Stimulated activated effector memory CD8-positive, alpha-beta T cell treated with anti-CD3 and anti-CD28 coated beads, Interleukin-12 subunit alpha, Interleukin-12 subunit beta, amount 100 ng/mL, for 72 hours (primary cell): ENCODE data around the gene ZNF618.

ENCODE experiments used
- ATAC-seq: fragments of 150-1000 bp; cut with Tn5 transposase; 2 replicates; pipeline ENCODE4 v1.10.0; 2021
- DNase-seq, 2 donors: peaks; one replicate each; pipeline ENCODE4 v3.0.0; 2021 to 2022; ENCODE audit warnings: low spot score in 2 of 2
- H3K27ac Mint-ChIP-seq: one replicate; pipeline ENCODE4 v1.8.0; 2022; ENCODE audit warnings: mild to moderate bottlenecking, mixed read lengths
- H3K36me3 Mint-ChIP-seq: one replicate; pipeline ENCODE4 v1.8.0; 2022; ENCODE audit warnings: mild to moderate bottlenecking, mixed read lengths
- H3K4me1 Mint-ChIP-seq: one replicate; pipeline ENCODE4 v1.8.0; 2022; ENCODE audit warnings: mixed read lengths
- H3K4me3 Mint-ChIP-seq: one replicate; pipeline ENCODE4 v1.8.0; 2022; ENCODE audit warnings: mild to moderate bottlenecking, mixed read lengths
- H3K9me3 Mint-ChIP-seq: one replicate; pipeline ENCODE4 v1.8.0; 2022; ENCODE audit warnings: mixed read lengths

Gene ZNF618

DNA sequence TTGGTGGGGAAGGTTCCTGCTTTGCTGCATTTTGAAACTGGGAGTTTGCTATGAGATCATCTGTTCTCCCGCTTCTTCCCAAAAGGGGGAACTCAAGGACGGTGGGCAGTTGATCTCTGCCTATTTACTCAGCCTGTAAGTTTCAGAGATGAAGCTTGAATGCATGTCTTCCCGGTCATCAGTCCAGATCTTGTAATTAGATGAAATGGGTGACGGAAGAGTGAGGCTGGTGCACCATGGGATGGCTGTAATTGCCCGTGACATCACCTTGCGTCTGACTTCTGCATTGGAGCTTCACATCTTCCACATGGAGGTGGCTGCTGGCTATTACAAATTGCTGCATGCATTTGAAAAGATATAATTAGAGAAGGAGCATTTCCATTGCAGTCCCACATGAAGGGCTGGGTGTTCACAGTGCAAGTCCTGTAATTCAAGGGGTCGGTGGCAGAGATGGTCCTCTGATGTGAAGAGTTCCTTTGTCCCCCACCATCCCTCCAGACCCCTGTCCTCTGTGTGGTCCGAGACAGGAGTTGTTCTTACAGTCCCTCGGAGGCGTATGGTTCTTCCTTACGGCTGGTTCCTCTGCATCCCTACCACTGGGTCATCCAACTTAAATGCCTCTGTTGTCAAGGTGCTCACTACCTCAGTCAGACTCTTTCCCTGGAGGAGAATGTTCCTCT, 72.9 kb downstream of the ZNF618 start:
- H3K4me3 Mint-ChIP-seq: no peak overlapping the region
- H3K36me3 Mint-ChIP-seq: no peaks in the 10 kb centered on the region
- H3K4me1 Mint-ChIP-seq: no peaks in the 10 kb centered on the region
- no peak overlapping the region for H3K27ac Mint-ChIP-seq
- ATAC-seq (no peak), DNase-seq (peak in 1 of 2 donors; percentile 41)
- H3K9me3 Mint-ChIP-seq: no peaks in the 10 kb centered on the region

DNA sequence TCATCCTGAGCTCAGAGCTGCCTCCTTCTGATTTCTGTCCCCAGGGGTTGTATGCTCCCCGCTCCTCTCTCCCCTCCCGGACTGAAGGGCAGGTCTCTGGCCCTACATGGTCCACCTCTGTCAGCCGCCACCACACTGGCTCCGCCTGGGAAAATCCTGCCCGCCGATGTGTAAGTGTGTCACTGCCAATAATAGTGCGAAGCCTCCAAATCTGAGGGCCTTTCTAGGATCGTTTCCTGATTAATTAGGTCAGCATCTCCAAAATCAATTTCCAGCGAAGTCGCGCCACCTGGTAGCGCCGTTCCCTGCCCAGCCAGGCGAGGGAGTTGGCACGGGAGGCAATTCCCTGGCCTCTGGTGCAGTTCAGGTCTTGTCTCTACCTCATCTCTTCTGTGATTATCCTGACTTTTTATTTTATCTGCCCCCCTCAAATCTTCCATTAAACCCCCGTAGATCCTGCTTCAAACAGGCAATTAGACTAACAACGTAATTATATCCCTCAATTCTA, 73.5 kb downstream of the ZNF618 start:
- H3K4me3 Mint-ChIP-seq: no peak overlapping the region
- no peak overlapping the region for H3K27ac Mint-ChIP-seq
- no peaks in the 10 kb centered on the region for H3K4me1 Mint-ChIP-seq
- DNase-seq: no peak
- no peak for ATAC-seq
- no peaks in the 10 kb centered on the region for H3K36me3 Mint-ChIP-seq
- H3K9me3 Mint-ChIP-seq: no peaks in the 10 kb centered on the region

DNA sequence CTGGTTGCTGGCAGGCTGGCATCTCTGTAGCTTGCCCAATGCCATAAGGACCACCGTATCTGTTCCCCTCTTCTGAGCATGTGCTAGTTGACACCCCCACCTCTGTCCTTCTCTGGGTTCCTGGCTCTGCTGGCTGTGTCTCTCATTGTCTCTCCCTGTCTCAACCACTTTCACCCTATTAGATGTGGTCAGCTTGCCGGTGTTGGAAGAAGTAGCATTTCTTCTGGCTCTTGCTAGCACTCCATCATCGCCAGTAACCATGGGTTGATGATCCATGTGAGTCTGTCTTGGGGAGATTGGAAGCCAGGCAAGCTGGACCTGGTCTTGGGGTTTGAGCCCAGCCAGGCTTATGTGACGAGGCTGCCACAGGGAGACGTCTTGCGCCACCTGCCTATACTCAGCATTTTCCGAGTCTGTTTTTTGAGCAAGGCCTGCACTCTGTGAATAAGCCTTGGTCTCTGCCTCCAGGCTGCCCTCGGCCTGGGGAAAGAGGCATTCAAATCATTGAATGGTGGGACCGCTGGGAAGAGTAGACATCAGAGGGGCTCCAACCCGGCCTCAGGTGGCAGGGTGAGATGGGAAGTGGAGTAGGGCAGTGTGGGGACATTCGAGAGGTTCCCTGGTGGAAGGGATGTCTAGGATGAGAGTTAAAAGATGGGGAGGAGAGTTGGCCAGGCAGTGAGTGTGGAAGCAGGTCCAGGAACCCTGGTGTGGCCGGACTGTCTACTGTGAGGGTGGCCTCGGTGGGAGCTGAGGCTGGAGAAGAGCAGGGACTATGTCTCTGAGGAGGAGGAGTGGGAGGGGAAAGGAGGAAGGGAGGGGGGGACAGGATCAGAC, 74.3 kb downstream of the ZNF618 start:
- no peak overlapping the region for H3K27ac Mint-ChIP-seq
- H3K9me3 Mint-ChIP-seq: no peaks in the 10 kb centered on the region

DNA sequence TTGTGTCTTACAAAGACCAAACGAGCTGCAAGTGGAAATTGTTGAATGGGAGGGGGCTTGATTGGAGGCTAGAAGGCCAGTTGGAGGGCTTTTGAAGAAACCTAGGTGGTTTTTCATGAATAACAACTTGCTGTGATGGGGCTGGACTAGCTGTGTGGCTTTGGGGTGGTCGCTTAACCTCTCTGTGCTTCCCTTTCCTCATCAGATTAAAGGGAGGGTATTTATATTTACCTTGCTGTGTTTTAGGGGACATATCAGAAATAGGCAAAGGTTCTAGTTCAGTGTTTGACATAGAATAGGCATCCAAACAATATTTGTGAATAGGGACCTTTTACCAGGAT, 74.9 kb downstream of the ZNF618 start:
- Mint-ChIP-seq H3K9me3 (no peaks in the 10 kb centered on the region), H3K36me3 (no peaks in the 10 kb centered on the region), H3K27ac (no peak overlapping the region), H3K4me1 (no peaks in the 10 kb centered on the region), H3K4me3 (no peak overlapping the region)
- DNase-seq (no peak), ATAC-seq (no peak)

More for the DNA sequence above, 74.3 kb downstream of the ZNF618 start:
- H3K36me3 Mint-ChIP-seq: no peaks in the 10 kb centered on the region
- ATAC-seq (no peak), DNase-seq (no peak)
- no peak overlapping the region for H3K4me3 Mint-ChIP-seq
- H3K4me1 Mint-ChIP-seq: no peaks in the 10 kb centered on the region

DNA sequence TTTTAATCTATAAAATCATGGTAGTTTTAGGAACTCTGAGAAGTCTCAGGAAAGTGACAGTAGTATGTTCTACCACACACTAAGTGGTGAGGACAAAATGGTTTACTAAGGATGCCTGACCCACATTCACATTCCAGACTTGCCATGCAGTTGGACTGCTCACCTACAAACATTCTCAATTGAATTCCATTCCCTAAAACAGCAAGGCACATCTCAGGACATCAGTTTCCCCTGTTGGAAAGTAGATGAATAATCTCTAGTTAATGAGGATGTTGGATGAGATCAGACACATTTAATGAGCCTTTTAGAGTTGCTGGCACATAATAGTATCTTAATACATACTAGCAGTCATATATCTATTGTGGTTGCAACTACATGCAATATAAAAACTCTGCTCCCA, 76.6 kb downstream of the ZNF618 start:
- H3K4me1 Mint-ChIP-seq: no peaks in the 10 kb centered on the region
- no peaks in the 10 kb centered on the region for H3K36me3 Mint-ChIP-seq
- no peak for ATAC-seq
- no peak for DNase-seq
- no peak overlapping the region for H3K27ac Mint-ChIP-seq
- no peak overlapping the region for H3K4me3 Mint-ChIP-seq
- H3K9me3 Mint-ChIP-seq: no peaks in the 10 kb centered on the region

DNA sequence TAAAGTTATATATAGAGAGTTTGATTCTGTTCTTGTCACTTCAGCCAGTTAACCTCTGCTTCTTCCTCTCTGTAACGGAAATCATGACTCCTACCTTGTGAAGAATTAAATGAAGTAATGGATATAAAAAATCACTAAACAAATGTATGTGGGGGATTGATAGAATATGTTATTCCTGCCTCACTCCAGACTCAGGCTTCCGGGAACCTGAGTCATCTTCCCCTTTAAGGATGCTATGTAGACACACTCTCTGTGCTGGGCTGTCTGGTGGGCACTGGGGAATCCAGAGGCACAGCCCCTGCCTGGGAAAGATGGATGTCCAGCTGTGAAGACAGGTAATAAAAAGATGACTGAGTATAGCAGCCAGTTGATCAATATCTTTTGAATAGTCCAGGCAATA, 77.4 kb downstream of the ZNF618 start:
- no peak overlapping the region for H3K27ac Mint-ChIP-seq
- no peak for DNase-seq
- no peak for ATAC-seq
- no peak overlapping the region for H3K4me3 Mint-ChIP-seq
- no peaks in the 10 kb centered on the region for H3K9me3 Mint-ChIP-seq
- no peaks in the 10 kb centered on the region for H3K4me1 Mint-ChIP-seq
- no peaks in the 10 kb centered on the region for H3K36me3 Mint-ChIP-seq

DNA sequence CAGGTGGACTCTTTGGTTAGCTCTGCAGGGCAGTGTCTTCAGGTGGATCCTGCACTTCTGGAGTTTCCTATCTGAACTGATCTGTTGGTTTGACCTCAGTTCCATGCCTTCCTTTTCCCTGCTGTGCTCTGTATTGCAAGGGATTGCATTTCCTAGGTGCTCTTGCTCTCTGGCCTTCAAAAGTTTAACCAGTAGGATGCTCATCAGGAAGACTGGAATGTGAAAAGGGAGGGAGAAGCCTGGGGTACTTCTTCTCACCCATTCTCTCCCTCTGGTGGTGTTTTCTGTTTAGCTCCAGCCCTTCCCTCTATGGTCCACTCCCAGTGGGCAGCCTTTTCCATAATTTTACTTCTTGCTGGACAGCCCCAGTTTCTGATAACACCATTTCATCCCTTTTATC, 78.5 kb downstream of the ZNF618 start:
- no peaks in the 10 kb centered on the region for H3K36me3 Mint-ChIP-seq
- no peaks in the 10 kb centered on the region for H3K9me3 Mint-ChIP-seq
- DNase-seq (no peak), ATAC-seq (no peak)
- H3K4me1 Mint-ChIP-seq: no peaks in the 10 kb centered on the region
- no peak overlapping the region for H3K4me3 Mint-ChIP-seq
- no peak overlapping the region for H3K27ac Mint-ChIP-seq

DNA sequence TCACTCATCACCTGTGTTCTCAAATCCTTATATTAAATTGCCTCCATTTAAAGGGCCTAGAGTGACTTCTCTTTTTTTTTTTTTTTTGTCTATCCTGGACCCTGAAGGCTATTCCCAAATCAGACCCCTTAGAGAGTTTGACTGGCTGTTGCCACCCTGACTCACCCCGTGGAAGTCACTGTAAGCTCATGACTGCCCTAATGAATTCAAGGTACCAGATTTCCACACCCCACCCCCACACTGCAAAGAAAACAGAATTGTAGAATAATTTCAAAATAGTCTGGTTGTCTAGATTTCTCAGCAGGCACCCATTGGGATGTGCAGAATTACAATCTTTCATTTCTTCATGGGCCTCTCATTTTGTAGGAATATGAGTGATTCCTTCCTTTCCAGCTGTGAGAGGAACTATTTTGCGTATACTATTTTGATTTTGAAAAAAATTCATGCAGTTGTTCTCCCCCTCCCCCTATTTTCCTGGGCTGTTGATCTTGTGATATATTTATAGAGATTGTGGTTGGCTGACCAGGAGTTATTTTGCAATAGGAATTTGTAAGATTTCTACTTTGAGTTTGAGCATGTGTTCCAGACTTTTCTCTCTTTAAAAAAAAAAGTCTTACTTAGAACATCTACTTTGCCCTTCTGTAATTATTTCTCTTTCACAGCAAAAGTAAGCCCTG, 79.1 kb downstream of the ZNF618 start:
- Mint-ChIP-seq H3K36me3 (no peaks in the 10 kb centered on the region), H3K4me3 (no peak overlapping the region), H3K9me3 (no peaks in the 10 kb centered on the region), H3K4me1 (no peaks in the 10 kb centered on the region), H3K27ac (no peak overlapping the region)
- ATAC-seq: no peak
- no peak for DNase-seq

DNA sequence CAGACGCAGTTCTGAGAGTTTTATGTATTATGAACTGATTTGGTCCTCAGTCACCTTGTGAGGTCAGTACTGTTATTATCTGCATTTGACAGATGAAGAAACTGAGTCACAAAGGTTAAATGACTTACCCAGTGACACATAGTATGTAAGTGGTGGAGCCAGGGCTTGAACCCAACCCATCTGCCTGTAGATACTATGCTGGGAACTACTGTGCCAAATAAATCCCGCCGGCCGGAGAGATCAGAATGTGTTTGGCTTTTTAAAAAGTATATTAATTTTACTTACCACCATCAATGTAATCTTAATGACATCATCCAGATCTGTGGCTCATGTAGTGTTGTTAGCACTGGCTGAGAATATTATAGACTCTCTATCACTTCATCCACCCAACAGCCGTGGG, 80.8 kb downstream of the ZNF618 start:
- Mint-ChIP-seq H3K27ac (no peak overlapping the region), H3K4me1 (no peaks in the 10 kb centered on the region), H3K9me3 (no peaks in the 10 kb centered on the region), H3K36me3 (no peaks in the 10 kb centered on the region), H3K4me3 (no peak overlapping the region)
- ATAC-seq (no peak), DNase-seq (no peak)

DNA sequence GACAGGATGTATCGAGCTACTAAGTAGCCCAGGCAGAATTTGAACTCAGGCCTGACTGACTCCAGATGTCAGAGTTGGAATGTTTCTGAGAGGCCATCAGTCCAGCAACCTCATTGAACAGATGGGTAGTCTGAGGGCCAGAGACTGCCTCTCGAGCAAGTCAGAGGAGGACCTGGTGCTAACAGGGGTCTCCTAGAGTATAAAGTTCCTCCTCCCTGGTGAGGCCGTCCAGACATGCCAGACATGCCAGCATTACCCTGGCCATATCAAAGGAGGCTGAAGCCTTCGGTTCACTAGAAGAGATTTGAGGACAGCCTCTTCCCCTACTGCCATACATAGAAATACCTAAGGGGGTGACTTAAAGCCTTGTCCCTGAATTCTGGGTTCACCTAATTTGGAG, 81.2 kb downstream of the ZNF618 start:
- DNase-seq (no peak), ATAC-seq (no peak)
- H3K36me3 Mint-ChIP-seq: no peaks in the 10 kb centered on the region
- no peaks in the 10 kb centered on the region for H3K4me1 Mint-ChIP-seq
- no peaks in the 10 kb centered on the region for H3K9me3 Mint-ChIP-seq
- H3K4me3 Mint-ChIP-seq: no peak overlapping the region
- H3K27ac Mint-ChIP-seq: no peak overlapping the region

DNA sequence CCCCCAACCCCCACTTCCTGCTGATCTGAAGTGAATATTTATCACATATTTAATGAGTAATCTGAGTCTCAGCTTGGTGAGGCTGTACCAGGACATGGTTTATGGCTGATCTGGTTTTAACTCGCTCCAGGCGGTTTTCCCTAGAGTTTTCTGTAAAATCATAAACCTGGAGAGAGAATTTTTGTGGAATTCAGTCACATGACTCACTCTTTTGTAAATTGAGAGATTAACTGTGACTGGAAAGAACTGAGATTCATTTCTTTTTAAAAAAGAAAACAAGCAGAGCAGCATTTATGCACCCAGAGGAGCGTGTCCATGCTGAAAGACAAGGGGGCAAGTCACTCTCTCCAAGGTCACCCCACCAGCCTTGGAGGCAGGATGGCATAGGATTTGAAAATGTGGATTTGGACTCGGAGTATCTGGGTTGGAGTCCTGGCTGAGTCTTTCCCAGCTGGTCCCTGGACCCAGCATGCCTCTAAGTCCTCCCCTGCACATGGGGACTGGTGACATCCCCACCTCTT, 81.8 kb downstream of the ZNF618 start:
- no peaks in the 10 kb centered on the region for H3K9me3 Mint-ChIP-seq
- H3K4me1 Mint-ChIP-seq: no peaks in the 10 kb centered on the region
- no peak overlapping the region for H3K4me3 Mint-ChIP-seq
- no peak overlapping the region for H3K27ac Mint-ChIP-seq
- no peak for DNase-seq
- no peak for ATAC-seq
- H3K36me3 Mint-ChIP-seq: no peaks in the 10 kb centered on the region

DNA sequence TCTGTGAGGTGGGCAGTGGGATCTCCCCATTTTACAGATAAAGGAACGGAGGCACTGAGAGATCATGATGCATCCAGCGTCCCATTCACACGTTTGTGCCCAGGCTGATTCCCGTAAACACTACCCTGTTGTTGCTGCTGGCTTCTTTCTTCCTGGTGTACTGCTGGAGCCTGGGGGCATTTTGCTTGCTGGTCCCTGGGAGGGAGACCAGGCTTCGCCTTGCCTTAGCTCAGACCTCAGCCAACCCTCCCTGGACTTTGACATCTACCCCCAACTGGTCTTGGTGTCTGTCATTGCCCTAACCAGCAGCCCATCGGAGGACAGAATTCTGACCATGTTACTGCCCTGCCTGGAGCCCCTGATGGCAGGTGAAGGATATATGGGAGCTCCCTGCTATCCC, 82.4 kb downstream of the ZNF618 start:
- no peak overlapping the region for H3K27ac Mint-ChIP-seq
- H3K36me3 Mint-ChIP-seq: no peaks in the 10 kb centered on the region
- no peak for ATAC-seq
- H3K4me1 Mint-ChIP-seq: no peaks in the 10 kb centered on the region
- no peak overlapping the region for H3K4me3 Mint-ChIP-seq
- H3K9me3 Mint-ChIP-seq: no peaks in the 10 kb centered on the region
- DNase-seq: no peak

DNA sequence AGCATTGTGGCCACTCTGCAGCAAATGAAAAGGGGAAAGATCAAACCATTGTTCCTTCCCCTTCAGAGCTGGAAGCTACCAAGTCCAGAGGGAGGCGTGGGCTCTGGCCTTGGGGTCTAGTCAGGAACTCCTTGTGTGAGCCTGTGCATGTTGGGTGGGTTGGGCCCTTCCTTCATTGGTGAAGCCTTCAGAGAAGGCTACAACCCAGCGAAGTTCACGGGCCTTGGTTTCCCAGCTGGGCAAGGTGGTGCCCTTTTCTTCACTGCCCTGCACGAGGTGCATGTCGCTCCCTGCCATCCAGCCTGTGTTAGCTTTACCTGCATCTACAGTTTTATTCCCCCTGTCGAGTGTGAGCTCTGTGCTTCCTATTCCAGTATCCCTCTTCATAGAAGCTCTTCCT, 84.7 kb downstream of the ZNF618 start:
- no peaks in the 10 kb centered on the region for H3K9me3 Mint-ChIP-seq
- H3K36me3 Mint-ChIP-seq: no peaks in the 10 kb centered on the region
- H3K4me3 Mint-ChIP-seq: no peak overlapping the region
- no peaks in the 10 kb centered on the region for H3K4me1 Mint-ChIP-seq
- no peak overlapping the region for H3K27ac Mint-ChIP-seq
- no peak for ATAC-seq
- DNase-seq: no peak

DNA sequence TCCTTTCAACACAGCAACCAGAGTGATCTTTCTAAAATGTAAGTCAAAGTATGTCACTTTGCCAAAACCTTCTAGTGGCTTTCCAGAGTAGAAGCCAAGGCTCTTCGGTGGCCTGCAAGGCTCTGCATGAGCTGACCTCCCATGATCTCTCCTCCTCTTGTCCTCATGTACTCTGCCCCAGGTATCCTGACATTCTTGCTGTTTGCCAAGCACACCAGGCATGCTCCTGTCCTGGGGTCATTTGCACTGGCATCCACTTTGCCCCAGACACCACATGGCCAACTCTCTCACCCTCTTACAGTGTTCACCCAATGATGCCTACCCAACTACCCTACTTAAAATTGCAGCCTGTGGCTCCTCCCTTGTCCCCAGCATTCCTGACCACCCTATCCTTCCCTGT, 86.3 kb downstream of the ZNF618 start:
- Mint-ChIP-seq H3K36me3 (no peaks in the 10 kb centered on the region), H3K4me1 (no peaks in the 10 kb centered on the region), H3K27ac (no peak overlapping the region), H3K9me3 (no peaks in the 10 kb centered on the region), H3K4me3 (no peak overlapping the region)
- ATAC-seq (no peak), DNase-seq (no peak)

DNA sequence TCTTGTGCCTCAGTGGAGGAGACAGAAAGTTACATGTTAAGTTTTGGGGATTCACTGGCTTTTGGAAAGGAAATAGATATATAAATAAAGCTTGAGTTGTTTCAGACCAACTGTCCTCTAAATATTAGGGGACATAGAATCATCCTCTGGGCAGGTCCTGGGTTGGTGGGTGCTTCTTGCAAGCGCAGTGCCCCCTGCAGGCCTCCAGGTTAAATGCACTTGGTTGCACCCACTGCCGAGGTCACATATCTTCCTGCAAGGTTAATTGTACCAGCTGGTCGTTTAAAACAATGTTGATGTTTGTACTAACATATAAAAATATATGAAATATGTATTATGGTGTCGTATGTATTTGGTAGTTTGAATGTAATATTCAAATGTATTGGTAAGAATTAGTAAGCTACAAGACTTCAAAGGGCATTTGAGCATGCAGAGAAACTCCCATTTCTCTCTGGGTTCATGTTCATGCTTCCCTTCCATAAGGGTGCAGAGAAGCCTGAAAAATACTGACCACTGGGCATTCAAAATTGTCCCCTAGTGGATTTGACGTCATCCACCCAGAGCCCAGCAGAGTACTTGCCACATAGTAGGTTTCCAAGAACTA, 87.0 kb downstream of the ZNF618 start:
- Mint-ChIP-seq H3K4me3 (no peak overlapping the region), H3K36me3 (no peaks in the 10 kb centered on the region), H3K9me3 (no peaks in the 10 kb centered on the region), H3K4me1 (no peaks in the 10 kb centered on the region), H3K27ac (no peak overlapping the region)
- peak; percentile 6 to 57 for DNase-seq
- ATAC-seq: no peak
